CD4-positive, alpha-beta memory T cell (primary cell): ENCODE results near the gene RASGRP3. TPM values are rescaled to one million over a fixed set of nuclear protein-coding genes. Genes with fewer than 3 reads are reported as not detected.

Source experiments
- CTCF ChIA-PET: fragments of 350-600 bp; sonication (Branson Sonifier 250); formaldehyde crosslinking; loops from one replicate; lab custom pipeline; 2021; ENCODE audit warnings: inconsistent platforms; ENCODE audit not compliant: partially characterized antibody; lab: Charles Lee
- POLR2A ChIA-PET: fragments of 350-600 bp; sonication (Branson Sonifier 250); formaldehyde crosslinking; loops from one replicate; lab custom pipeline; 2021; ENCODE audit not compliant: partially characterized antibody; lab: Charles Lee
- DNase-seq, 5 donors: peaks; one replicate each; pipeline versions ENCODE4 v3.0.0 to v3.0.0-alpha.2; 2020 to 2022; ENCODE audit warnings: mixed read lengths in 1 of 5
- H3K27ac ChIP-seq: one replicate; pipeline ENCODE4 v1.7.0; 2013; ENCODE audit warnings: low read depth, low read length
- H3K27me3 ChIP-seq: 2 replicates; pipeline ENCODE4 v1.7.0; 2013; ENCODE audit warnings: mild to moderate bottlenecking, low read length, moderate library complexity; ENCODE audit not compliant: insufficient read depth
- H3K36me3 ChIP-seq: 2 replicates; pipeline ENCODE4 v1.7.0; 2013; ENCODE audit warnings: mild to moderate bottlenecking, low read length, moderate library complexity; ENCODE audit not compliant: insufficient read depth
- H3K4me1 ChIP-seq: 2 replicates; pipeline ENCODE4 v1.7.0; 2013; ENCODE audit warnings: mild to moderate bottlenecking, low read length, moderate library complexity; ENCODE audit not compliant: insufficient read depth
- H3K4me3 ChIP-seq, 2 donors: one replicate each; pipeline ENCODE4 v1.7.0; 2013; ENCODE audit warnings: low read length in 2 of 2, mild to moderate bottlenecking in 1 of 2
- H3K9me3 ChIP-seq, 2 donors: one replicate each; pipeline ENCODE4 v1.7.0; 2013; ENCODE audit warnings: low read length in 2 of 2, control low read depth in 1 of 2; ENCODE audit not compliant: control insufficient read depth in 1 of 2
- H3K27ac Mint-ChIP-seq, 7 donors: one replicate each; pipeline ENCODE4 v1.8.0; 2020 to 2021; ENCODE audit warnings: mixed read lengths in 7 of 7, mild to moderate bottlenecking in 6 of 7, inconsistent platforms in 3 of 7, moderate library complexity in 3 of 7
- H3K27me3 Mint-ChIP-seq, 2 donors: one replicate each; pipeline ENCODE4 v1.8.0; 2020 to 2021; ENCODE audit warnings: mixed read lengths in 2 of 2
- H3K36me3 Mint-ChIP-seq, 2 donors: one replicate each; pipeline ENCODE4 v1.8.0; 2020 to 2021; ENCODE audit warnings: mixed read lengths in 2 of 2, inconsistent platforms in 1 of 2, mild to moderate bottlenecking in 1 of 2
- H3K4me1 Mint-ChIP-seq, 4 donors: one replicate each; pipeline ENCODE4 v1.8.0; 2020 to 2021; ENCODE audit warnings: mixed read lengths in 4 of 4, mild to moderate bottlenecking in 1 of 4
- H3K4me3 Mint-ChIP-seq, 8 donors: one replicate each; pipeline ENCODE4 v1.8.0; 2020 to 2021; ENCODE audit warnings: mixed read lengths in 8 of 8, mild to moderate bottlenecking in 7 of 8, moderate library complexity in 6 of 8, inconsistent platforms in 3 of 8
- H3K9me3 Mint-ChIP-seq, 8 donors: one replicate each; pipeline ENCODE4 v1.8.0; 2020 to 2021; ENCODE audit warnings: mixed read lengths in 8 of 8, mild to moderate bottlenecking in 5 of 8, inconsistent platforms in 3 of 8, moderate library complexity in 1 of 8
- intact Hi-C: fragments of 100-400 bp; cut with micrococcal nuclease; formaldehyde crosslinking; loops from one replicate; pipeline ENCODE4 v1.15.1; 2023
- polyA plus RNA-seq, 2 donors: library from polyadenylated mRNA; unstranded; fragments of 300-500 nt; fragmentation: Illumina TruSeq; gene quantifications; one replicate each; pipeline ENCODE4 v1.2.3, GENCODE V29; 2021
- total RNA-seq, 2 experiments: library from RNA; stranded (reverse); gene quantifications; one replicate each; pipeline ENCODE4 v1.2.3, GENCODE V29; 2021

Gene RASGRP3
- total and polyA plus RNA-seq, 4 experiments from 2014 or later = 2.2 to 3.9 (median 3.2) TPM

GRCh38 chr2:33529771-33530481 lies 53.5 kb downstream of the RASGRP3 start:
- DNase-seq = no peak
- H3K27me3 ChIP-seq = no peaks in the 10 kb centered on the region
- H3K4me3 ChIP-seq = no peak overlapping the region
- H3K4me1 ChIP-seq = no peaks in the 10 kb centered on the region
- Mint-ChIP-seq H3K4me1 (peaks cover 0 to 1% (median 0%) of the 10 kb centered on the region in 4 donors), H3K9me3 (no peaks in the 10 kb centered on the region), H3K4me3 (no peak overlapping the region), H3K27me3 (no peaks in the 10 kb centered on the region), H3K27ac (no peak overlapping the region), H3K36me3 (peaks cover 5 to 29% of the 10 kb centered on the region in 2 donors)
- ChIA-PET CTCF (interaction anchor here (1.5 kb wide), 1 partner anchor 37 kb away, joined by 4 read pairs; no protein-coding TSS in a partner anchor), POLR2A (no interaction called here)
- H3K27ac ChIP-seq = no peak overlapping the region
- no peaks in the 10 kb centered on the region for H3K9me3 ChIP-seq
- intact Hi-C loops = no loop called here
- no peaks in the 10 kb centered on the region for H3K36me3 ChIP-seq

- H3K9me3 ChIP-seq = no peaks in the 10 kb centered on the region
- H3K4me3 ChIP-seq = no peak overlapping the region
- no peaks in the 10 kb centered on the region for H3K27me3 Mint-ChIP-seq
- no peaks in the 10 kb centered on the region for H3K36me3 ChIP-seq
- no peaks in the 10 kb centered on the region for H3K4me1 ChIP-seq
- intact Hi-C loops = no loop called here
- no peaks in the 10 kb centered on the region for H3K27me3 ChIP-seq
- DNase-seq = no peak
- peaks cover 5 to 29% of the 10 kb centered on the region in 2 donors for H3K36me3 Mint-ChIP-seq
- no peak overlapping the region for H3K27ac Mint-ChIP-seq
- ChIA-PET POLR2A (no interaction called here), CTCF (no interaction called here)
- no peak overlapping the region for H3K4me3 Mint-ChIP-seq
- no peak overlapping the region for H3K27ac ChIP-seq
- peaks cover 0 to under 1% (median 0%) of the 10 kb centered on the region in 4 donors for H3K4me1 Mint-ChIP-seq
- no peaks in the 10 kb centered on the region for H3K9me3 Mint-ChIP-seq
Observed at GRCh38 chr2:33530690-33531548, 54.5 kb downstream of the RASGRP3 start.

- CTCF ChIA-PET = no interaction called here
- H3K27me3 Mint-ChIP-seq = no peaks in the 10 kb centered on the region
- DNase-seq = no peak
- no peaks in the 10 kb centered on the region for H3K9me3 Mint-ChIP-seq
- Histone ChIP-seq H3K27ac (no peak overlapping the region), H3K9me3 (no peaks in the 10 kb centered on the region), H3K4me3 (no peak overlapping the region), H3K36me3 (no peaks in the 10 kb centered on the region), H3K27me3 (no peaks in the 10 kb centered on the region), H3K4me1 (no peaks in the 10 kb centered on the region)
- peak overlapping the region in 1 of 7 donors; percentile 33 for H3K27ac Mint-ChIP-seq
- H3K36me3 Mint-ChIP-seq = peaks cover 5 to 29% of the 10 kb centered on the region in 2 donors
- POLR2A ChIA-PET = no interaction called here
- no peaks in the 10 kb centered on the region for H3K4me1 Mint-ChIP-seq
- no peak overlapping the region for H3K4me3 Mint-ChIP-seq
- intact Hi-C loops = no loop called here
Observed at GRCh38 chr2:33531549-33532059, 55.2 kb downstream of the RASGRP3 start.

- Mint-ChIP-seq H3K4me3 (no peak overlapping the region), H3K4me1 (no peaks in the 10 kb centered on the region), H3K27ac (no peak overlapping the region), H3K27me3 (no peaks in the 10 kb centered on the region), H3K36me3 (peaks cover 5 to 30% of the 10 kb centered on the region in 2 donors), H3K9me3 (no peaks in the 10 kb centered on the region)
- Histone ChIP-seq H3K4me3 (no peak overlapping the region), H3K9me3 (no peaks in the 10 kb centered on the region), H3K4me1 (no peaks in the 10 kb centered on the region), H3K36me3 (no peaks in the 10 kb centered on the region), H3K27ac (no peak overlapping the region), H3K27me3 (no peaks in the 10 kb centered on the region)
- POLR2A ChIA-PET = no interaction called here
- CTCF ChIA-PET = no interaction called here
- intact Hi-C loops = no loop called here
- no peak for DNase-seq
Observed at GRCh38 chr2:33532146-33532545, 55.7 kb downstream of the RASGRP3 start.

GRCh38 chr2:33532966-33533365 lies 56.5 kb downstream of the RASGRP3 start:
- POLR2A ChIA-PET = no interaction called here
- no peaks in the 10 kb centered on the region for H3K9me3 Mint-ChIP-seq
- intact Hi-C loops = no loop called here
- no peaks in the 10 kb centered on the region for H3K4me1 Mint-ChIP-seq
- H3K9me3 ChIP-seq = no peaks in the 10 kb centered on the region
- no peak overlapping the region for H3K4me3 Mint-ChIP-seq
- no peaks in the 10 kb centered on the region for H3K36me3 ChIP-seq
- H3K36me3 Mint-ChIP-seq = peaks cover 2 to 22% of the 10 kb centered on the region in 2 donors
- H3K4me3 ChIP-seq = no peak overlapping the region
- H3K27ac ChIP-seq = no peak overlapping the region
- no peaks in the 10 kb centered on the region for H3K27me3 ChIP-seq
- no peaks in the 10 kb centered on the region for H3K4me1 ChIP-seq
- DNase-seq = no peak
- no peaks in the 10 kb centered on the region for H3K27me3 Mint-ChIP-seq
- CTCF ChIA-PET = no interaction called here
- no peak overlapping the region for H3K27ac Mint-ChIP-seq

GRCh38 chr2:33535421-33535820 lies 59.0 kb downstream of the RASGRP3 start:
- intact Hi-C loops = no loop called here
- POLR2A ChIA-PET = no interaction called here
- Mint-ChIP-seq H3K27ac (no peak overlapping the region), H3K4me3 (no peak overlapping the region), H3K4me1 (no peaks in the 10 kb centered on the region), H3K36me3 (peaks cover 0 to 19% of the 10 kb centered on the region in 2 donors), H3K9me3 (no peaks in the 10 kb centered on the region), H3K27me3 (no peaks in the 10 kb centered on the region)
- no peaks in the 10 kb centered on the region for H3K4me1 ChIP-seq
- H3K4me3 ChIP-seq = no peak overlapping the region
- no peaks in the 10 kb centered on the region for H3K36me3 ChIP-seq
- no peak overlapping the region for H3K27ac ChIP-seq
- no peaks in the 10 kb centered on the region for H3K9me3 ChIP-seq
- CTCF ChIA-PET = no interaction called here
- no peaks in the 10 kb centered on the region for H3K27me3 ChIP-seq
- DNase-seq = no peak

GRCh38 chr2:33541243-33541642 lies 64.8 kb downstream of the RASGRP3 start:
- Mint-ChIP-seq H3K27me3 (no peaks in the 10 kb centered on the region), H3K4me3 (no peak overlapping the region), H3K9me3 (no peaks in the 10 kb centered on the region), H3K27ac (no peak overlapping the region), H3K36me3 (peaks cover 4 to 29% of the 10 kb centered on the region in 2 donors), H3K4me1 (no peaks in the 10 kb centered on the region)
- H3K4me3 ChIP-seq = no peak overlapping the region
- H3K9me3 ChIP-seq = no peaks in the 10 kb centered on the region
- CTCF ChIA-PET = interaction anchor here (1.1 kb wide), 1 partner anchor 65 kb away, joined by 3 read pairs; no protein-coding TSS in a partner anchor
- H3K4me1 ChIP-seq = no peaks in the 10 kb centered on the region
- H3K27me3 ChIP-seq = no peaks in the 10 kb centered on the region
- POLR2A ChIA-PET = no interaction called here
- no peaks in the 10 kb centered on the region for H3K36me3 ChIP-seq
- H3K27ac ChIP-seq = no peak overlapping the region
- intact Hi-C loops = no loop called here
- no peak for DNase-seq
